Ishikawa (cell line): ENCODE data around the gene MORC2.

Experiments used
- CREB1 ChIP-seq: IDR thresholded peaks from 2 replicates; pipeline ENCODE4 v1.6.1; 2012; ENCODE audit warnings: low read depth
- NFIC ChIP-seq: IDR thresholded peaks from 2 replicates; pipeline ENCODE4 v1.6.1; 2012
- RAD21 ChIP-seq: IDR thresholded peaks from 2 replicates; pipeline ENCODE4 v1.6.1; 2012; ENCODE audit warnings: low read depth
- YY1 ChIP-seq: IDR thresholded peaks from 2 replicates; pipeline ENCODE4 v1.6.1; 2012; ENCODE audit warnings: low read depth
- TF ChIP-seq, protein P1 (sequence below): IDR thresholded peaks from 2 replicates; pipeline ENCODE4 v1.6.1; 2012
- TF ChIP-seq, protein P2 (sequence below): IDR thresholded peaks from 2 replicates; pipeline ENCODE4 v1.6.1; 2012; ENCODE audit warnings: low read depth, mild to moderate bottlenecking

DNA sequence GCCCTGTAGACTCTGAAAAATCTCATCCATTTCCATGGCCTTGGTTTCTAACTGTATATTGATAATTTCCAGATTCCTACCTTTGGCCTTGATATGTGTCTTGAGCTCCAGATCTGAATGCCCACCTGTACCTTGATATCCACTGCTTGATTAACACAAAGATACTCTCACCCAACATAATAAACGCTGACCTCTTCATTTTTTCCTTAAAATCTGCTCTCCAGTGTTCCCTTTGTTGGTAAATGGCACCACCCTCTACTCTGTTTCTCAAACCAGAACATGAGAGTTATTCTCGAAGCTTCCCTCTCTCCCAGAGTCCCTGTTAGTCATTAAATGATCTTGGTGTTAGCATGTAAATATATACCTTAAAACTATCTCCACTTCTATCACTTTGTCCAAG, 13.9 kb upstream of the MORC2 start:
- no peak for TF ChIP-seq YY1
- TF ChIP-seq, protein P1, sequence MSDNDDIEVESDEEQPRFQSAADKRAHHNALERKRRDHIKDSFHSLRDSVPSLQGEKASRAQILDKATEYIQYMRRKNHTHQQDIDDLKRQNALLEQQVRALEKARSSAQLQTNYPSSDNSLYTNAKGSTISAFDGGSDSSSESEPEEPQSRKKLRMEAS: no peak
- TF ChIP-seq, protein P2, sequence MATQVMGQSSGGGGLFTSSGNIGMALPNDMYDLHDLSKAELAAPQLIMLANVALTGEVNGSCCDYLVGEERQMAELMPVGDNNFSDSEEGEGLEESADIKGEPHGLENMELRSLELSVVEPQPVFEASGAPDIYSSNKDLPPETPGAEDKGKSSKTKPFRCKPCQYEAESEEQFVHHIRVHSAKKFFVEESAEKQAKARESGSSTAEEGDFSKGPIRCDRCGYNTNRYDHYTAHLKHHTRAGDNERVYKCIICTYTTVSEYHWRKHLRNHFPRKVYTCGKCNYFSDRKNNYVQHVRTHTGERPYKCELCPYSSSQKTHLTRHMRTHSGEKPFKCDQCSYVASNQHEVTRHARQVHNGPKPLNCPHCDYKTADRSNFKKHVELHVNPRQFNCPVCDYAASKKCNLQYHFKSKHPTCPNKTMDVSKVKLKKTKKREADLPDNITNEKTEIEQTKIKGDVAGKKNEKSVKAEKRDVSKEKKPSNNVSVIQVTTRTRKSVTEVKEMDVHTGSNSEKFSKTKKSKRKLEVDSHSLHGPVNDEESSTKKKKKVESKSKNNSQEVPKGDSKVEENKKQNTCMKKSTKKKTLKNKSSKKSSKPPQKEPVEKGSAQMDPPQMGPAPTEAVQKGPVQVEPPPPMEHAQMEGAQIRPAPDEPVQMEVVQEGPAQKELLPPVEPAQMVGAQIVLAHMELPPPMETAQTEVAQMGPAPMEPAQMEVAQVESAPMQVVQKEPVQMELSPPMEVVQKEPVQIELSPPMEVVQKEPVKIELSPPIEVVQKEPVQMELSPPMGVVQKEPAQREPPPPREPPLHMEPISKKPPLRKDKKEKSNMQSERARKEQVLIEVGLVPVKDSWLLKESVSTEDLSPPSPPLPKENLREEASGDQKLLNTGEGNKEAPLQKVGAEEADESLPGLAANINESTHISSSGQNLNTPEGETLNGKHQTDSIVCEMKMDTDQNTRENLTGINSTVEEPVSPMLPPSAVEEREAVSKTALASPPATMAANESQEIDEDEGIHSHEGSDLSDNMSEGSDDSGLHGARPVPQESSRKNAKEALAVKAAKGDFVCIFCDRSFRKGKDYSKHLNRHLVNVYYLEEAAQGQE: no peak
- TF ChIP-seq NFIC: no peak
- TF ChIP-seq CREB1: no peak
- no peak for TF ChIP-seq RAD21
